ENCODE results near the gene MYH6. TPM values are rescaled to one million over a fixed set of nuclear protein-coding genes. Genes with fewer than 3 reads are reported as not detected.

The MYH6 gene
- total and polyA plus RNA-seq, 2 of the 13 experiments (the other 11 are each of a cell fraction or from before 2014, with no cell fraction given), result 0.01 TPM; not detected in 1

DNA sequence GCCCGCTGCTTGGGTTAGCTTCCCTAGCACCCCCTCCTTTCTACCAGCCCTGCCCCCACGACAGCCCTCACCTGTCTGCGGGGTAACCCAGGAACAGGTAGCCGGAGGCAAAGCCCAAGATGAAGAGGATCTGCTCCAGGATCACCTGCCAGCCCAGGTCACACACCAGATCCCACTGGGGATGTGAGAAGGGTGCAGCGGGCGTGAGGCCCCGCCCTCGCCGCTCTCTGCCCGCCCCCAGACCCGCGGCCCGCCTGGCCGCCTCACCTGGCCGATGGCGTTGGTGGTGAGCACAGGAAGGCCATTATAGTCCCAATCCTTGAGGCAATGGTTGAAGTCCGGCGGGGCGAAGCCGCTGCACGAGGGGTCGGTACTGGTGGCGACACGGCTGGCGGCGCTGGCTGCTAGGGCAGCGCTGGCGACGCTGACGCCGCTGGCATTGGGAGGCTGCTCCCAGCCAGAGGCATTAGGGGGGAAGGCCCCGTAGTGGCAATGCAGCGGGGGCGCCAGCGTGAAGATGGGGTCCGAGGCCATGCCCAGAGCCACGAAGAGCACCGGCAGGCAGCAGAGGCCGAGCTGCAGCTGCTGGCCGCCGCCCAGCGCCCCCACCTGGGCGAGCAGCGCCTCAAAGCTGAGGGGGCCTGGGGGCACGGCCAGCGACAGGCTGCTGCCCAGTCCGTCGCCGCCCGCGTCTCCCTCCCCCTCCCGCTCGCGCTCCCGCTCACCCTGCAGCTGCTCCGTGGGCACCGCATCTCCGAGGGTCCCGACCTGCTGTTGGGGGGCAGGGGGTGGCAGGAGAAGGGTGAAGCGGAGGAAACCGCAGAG is 56.2 kb downstream of the MYH6 start (continued):
- TF ChIP-seq ZSCAN20 (CRISPR knock-in tag; IDR thresholded peaks at IDR 0.05; ENCODE audit: borderline replicate concordance) (no peak), IRX3 (CRISPR knock-in tag; IDR thresholded peaks at IDR 0.05; ENCODE audit: borderline replicate concordance, low read depth) (no peak), ATF7-NPFF (CRISPR knock-in tag; IDR thresholded peaks at IDR 0.05; ENCODE audit: low read depth) (0 out of 2 replicates have a peak, but pooled peaks have one; percentile 35), KLF15 (CRISPR knock-in tag; IDR thresholded peaks at IDR 0.05; ENCODE audit: borderline replicate concordance) (no peak), ZNF549 (CRISPR knock-in tag; IDR thresholded peaks at IDR 0.05) (no peak), NFE2L1 (CRISPR knock-in tag; IDR thresholded peaks at IDR 0.05; ENCODE audit: borderline replicate concordance) (no peak), ZNF383 (CRISPR knock-in tag; IDR thresholded peaks at IDR 0.05; ENCODE audit: borderline replicate concordance) (no peak), ETV5 (CRISPR knock-in tag; IDR thresholded peaks at IDR 0.05; ENCODE audit: borderline replicate concordance) (no peak), SP5 (CRISPR knock-in tag; IDR thresholded peaks at IDR 0.05; ENCODE audit: borderline replicate concordance, low read depth) (no peak), LBX2 (CRISPR knock-in tag; IDR thresholded peaks at IDR 0.05; ENCODE audit: borderline replicate concordance) (no peak), ZBTB42 (CRISPR knock-in tag; IDR thresholded peaks at IDR 0.05) (no peak), PRMT3 (CRISPR knock-in tag; IDR thresholded peaks at IDR 0.05; ENCODE audit: borderline replicate concordance, low read depth) (no peak), ZNF746 (CRISPR knock-in tag; IDR thresholded peaks at IDR 0.05) (no peak), ZNF552 (CRISPR knock-in tag; IDR thresholded peaks at IDR 0.05; ENCODE audit: borderline replicate concordance) (peak; percentile 51; the same call in 1 of the 2 replicates), ZBTB8A (CRISPR knock-in tag; IDR thresholded peaks at IDR 0.05; ENCODE audit: borderline replicate concordance, low read depth) (no peak), TEF (CRISPR knock-in tag; IDR thresholded peaks at IDR 0.05) (no peak), ZNF709 (CRISPR knock-in tag; IDR thresholded peaks at IDR 0.05) (no peak), HNRNPLL (IDR thresholded peaks at IDR 0.05; ENCODE audit: low read depth, low read length, poor library complexity, severe bottlenecking) (peak; percentile 21), CENPX (CRISPR knock-in tag; IDR thresholded peaks at IDR 0.05) (no peak), SMC3 (IDR thresholded peaks at IDR 0.05; ENCODE audit: low read length) (no peak), CBX2 (IDR thresholded peaks at IDR 0.05; ENCODE audit: low read depth, low read length) (no peak), CBX2 (CRISPR knock-in tag; IDR thresholded peaks at IDR 0.05; ENCODE audit: low read depth) (0 out of 2 replicates have a peak, but pooled peaks have one; percentile 27), SP4 (CRISPR knock-in tag; IDR thresholded peaks at IDR 0.05) (no peak)
- TF ChIP-seq, protein P1, sequence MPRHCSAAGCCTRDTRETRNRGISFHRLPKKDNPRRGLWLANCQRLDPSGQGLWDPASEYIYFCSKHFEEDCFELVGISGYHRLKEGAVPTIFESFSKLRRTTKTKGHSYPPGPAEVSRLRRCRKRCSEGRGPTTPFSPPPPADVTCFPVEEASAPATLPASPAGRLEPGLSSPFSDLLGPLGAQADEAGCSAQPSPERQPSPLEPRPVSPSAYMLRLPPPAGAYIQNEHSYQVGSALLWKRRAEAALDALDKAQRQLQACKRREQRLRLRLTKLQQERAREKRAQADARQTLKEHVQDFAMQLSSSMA (CRISPR knock-in tag; IDR thresholded peaks at IDR 0.05), result no peak
- TF ChIP-seq, protein P2, sequence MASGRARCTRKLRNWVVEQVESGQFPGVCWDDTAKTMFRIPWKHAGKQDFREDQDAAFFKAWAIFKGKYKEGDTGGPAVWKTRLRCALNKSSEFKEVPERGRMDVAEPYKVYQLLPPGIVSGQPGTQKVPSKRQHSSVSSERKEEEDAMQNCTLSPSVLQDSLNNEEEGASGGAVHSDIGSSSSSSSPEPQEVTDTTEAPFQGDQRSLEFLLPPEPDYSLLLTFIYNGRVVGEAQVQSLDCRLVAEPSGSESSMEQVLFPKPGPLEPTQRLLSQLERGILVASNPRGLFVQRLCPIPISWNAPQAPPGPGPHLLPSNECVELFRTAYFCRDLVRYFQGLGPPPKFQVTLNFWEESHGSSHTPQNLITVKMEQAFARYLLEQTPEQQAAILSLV (CRISPR knock-in tag; IDR thresholded peaks at IDR 0.05; ENCODE audit: borderline replicate concordance), result peak; percentile 29; the same call in 1 of the 2 replicates
